HEK293 (cell line): Measurements from ENCODE around the gene ACAA1.

Experiments used
- ZNF660 ChIP-seq: fragments of 450-650 bp; IDR thresholded peaks from 2 replicates; pipeline ENCODE4 v1.5.1; 2018; ENCODE audit warnings: missing biosample characterization, mild to moderate bottlenecking, missing genetic modification characterization
- ZNF843 ChIP-seq: fragments of 450-650 bp; formaldehyde crosslinking; IDR thresholded peaks from 2 replicates; pipeline ENCODE4 v1.5.1; 2016; ENCODE audit warnings: missing biosample characterization, missing genetic modification characterization
- TF ChIP-seq, protein P1 (sequence below): fragments of 450-650 bp; formaldehyde crosslinking; IDR thresholded peaks from 2 replicates; pipeline ENCODE4 v1.5.1; 2016; ENCODE audit warnings: missing biosample characterization, missing genetic modification characterization

DNA sequence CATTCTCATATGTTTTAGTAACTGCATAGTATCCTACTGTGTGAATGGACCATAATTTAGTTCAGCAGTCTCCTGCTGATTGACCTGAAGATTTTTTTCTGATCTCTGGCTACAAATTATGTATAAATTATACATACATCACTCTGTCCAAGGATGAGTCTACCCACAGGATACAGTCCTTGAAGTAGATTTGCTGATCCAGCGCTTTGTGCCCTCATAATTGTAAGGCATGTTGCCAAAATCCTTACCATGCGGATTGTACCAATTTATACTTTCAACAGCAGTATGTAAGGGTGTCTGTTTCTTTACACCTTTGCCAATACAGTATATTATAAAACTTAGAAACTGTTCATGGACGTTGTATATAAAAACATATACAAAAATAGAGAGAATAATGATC lies 46.5 kb downstream of the ACAA1 start:
- TF ChIP-seq ZNF660 (tag by site-specific recombination) (no peak), ZNF843 (no peak)
- TF ChIP-seq, protein P1, sequence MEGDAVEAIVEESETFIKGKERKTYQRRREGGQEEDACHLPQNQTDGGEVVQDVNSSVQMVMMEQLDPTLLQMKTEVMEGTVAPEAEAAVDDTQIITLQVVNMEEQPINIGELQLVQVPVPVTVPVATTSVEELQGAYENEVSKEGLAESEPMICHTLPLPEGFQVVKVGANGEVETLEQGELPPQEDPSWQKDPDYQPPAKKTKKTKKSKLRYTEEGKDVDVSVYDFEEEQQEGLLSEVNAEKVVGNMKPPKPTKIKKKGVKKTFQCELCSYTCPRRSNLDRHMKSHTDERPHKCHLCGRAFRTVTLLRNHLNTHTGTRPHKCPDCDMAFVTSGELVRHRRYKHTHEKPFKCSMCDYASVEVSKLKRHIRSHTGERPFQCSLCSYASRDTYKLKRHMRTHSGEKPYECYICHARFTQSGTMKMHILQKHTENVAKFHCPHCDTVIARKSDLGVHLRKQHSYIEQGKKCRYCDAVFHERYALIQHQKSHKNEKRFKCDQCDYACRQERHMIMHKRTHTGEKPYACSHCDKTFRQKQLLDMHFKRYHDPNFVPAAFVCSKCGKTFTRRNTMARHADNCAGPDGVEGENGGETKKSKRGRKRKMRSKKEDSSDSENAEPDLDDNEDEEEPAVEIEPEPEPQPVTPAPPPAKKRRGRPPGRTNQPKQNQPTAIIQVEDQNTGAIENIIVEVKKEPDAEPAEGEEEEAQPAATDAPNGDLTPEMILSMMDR: no peak
